GM10847 (cell line): Measurements from ENCODE around the gene GSK3A.

Source experiments
- POLR2A ChIP-seq: IDR thresholded peaks from 2 replicates; pipeline ENCODE4 v1.6.1; 2011; ENCODE audit not compliant: insufficient read length; ENCODE audit errors: extremely low read depth

The GSK3A gene

GRCh38 chr19:42207767-42208271, 34.6 kb downstream of the GSK3A start:
- no peak for TF ChIP-seq POLR2A

- no peak for TF ChIP-seq POLR2A
Observed at GRCh38 chr19:42206871-42207755, 35.3 kb downstream of the GSK3A start.

GRCh38 chr19:42204664-42205063, 37.7 kb downstream of the GSK3A start:
- TF ChIP-seq POLR2A: no peak

DNA sequence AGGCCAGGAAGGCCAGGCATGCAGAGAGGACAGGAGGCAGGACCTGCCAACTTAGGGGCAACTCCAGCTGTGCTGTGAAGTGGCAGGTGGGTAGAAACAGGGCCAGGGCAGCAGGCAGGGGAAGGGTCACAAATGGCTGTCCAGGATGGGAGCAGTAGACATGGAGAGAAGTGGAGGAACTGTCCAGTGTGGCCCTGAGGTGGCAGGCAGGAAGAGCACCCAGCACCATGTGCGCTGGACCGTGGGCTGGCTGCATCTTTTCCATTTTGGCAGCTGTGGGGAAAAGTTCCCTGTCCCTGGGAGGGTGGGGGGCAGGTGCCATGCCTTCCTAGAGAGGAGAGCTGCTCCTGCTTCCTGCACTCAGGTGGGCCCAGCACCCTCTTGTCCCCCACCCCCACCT, 38.7 kb downstream of the GSK3A start:
- no peak for TF ChIP-seq POLR2A

DNA sequence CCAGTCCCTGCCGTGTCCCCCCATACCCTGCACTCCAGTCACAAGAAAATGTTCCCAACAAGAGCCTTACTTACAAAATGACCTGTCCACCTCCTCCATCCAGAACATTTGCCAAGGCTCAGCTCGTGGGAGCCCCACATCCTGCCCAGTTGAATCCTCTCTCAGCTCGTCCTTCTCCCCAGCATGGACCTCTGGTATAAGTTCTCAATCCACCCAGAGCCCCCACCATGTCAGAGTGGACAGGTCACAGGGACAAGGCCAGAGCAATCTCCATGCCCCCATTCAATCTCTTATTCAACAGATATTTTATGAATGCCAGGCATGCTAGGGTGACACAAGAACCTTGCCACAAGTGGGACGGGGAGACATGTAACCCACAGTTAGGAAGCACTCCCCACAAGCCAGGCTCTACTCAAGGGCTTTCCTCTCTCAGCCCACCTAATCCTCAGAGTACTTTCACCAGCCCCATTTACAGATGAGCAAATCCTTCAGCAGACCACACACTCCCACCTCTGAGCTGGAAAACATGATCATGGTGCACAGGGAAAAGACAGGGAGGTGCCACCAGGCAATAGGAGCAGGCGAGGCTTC, 40.0 kb downstream of the GSK3A start:
- no peak for TF ChIP-seq POLR2A

DNA sequence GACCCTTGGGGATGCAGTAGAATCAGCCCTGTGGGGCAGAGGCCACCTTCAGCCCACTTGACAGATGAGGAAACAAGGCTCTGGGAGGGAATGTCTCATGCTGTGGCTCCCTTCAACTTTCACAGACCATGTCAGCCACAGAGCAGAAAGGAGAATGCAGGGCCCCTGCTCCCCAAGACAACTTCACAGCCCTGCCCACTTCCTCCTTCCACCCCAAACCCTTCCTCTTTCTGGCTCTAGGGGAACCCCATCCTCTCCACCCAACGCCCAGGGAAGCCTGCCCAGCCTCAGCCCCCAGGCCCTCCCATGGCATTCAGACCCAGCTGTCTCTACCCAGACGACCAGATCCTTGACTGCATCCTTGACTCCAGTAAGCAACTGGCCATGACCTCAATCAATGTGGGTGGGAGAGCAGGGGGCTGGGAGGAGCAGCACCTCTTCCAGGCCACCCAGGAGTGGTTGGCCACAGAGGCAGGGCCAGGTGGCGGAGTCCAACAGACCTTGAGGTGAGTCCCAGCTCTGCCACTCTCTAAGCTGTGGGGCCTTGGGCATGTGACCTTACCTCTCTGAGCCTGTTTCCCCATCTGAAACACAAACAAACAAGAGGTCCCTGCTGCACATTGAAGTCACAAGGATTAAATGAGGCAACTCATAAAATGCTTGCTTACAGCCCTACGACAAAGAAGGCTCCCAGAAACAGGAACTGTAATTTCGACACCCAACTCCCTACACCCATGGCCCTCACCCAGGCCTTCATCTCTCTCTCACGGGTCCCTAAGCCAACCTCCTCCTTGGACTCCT, 40.7 kb downstream of the GSK3A start:
- TF ChIP-seq POLR2A: no peak

- no peak for TF ChIP-seq POLR2A
Observed at GRCh38 chr19:42200116-42200715, 42.2 kb downstream of the GSK3A start.

DNA sequence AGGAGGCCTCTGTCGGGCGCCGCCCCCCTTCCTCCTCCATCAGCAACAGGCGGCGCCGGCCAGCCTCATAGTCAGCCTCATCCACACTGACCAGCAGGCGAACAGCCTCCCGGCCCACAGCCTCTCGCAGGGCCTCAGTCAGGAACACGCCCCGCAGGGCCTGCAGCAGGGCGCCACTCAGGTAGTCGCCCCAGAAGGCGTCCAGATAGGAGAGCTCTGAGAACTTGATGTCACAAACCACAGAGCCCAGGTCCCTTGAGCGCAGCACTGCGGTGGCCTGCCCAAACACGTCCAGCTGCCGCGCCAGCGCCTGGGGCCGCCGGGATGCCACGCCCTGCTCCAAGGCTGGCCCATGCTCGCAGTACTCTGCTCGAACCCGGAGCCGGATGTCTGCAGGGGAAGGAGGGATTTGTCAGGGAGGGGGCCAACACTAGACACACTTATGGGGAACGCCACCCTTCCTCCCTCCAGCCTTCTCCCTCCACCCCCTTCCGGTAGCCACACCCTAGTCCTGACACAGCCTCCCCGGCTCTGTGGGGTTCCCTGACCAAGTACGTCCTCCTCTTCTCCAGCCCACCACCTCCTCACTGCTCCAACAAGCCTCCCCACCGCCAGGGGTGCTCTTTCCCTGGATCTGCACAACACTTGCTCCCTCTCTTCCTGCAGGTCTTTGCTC, 42.8 kb downstream of the GSK3A start:
- peak; percentile 18 for TF ChIP-seq POLR2A

DNA sequence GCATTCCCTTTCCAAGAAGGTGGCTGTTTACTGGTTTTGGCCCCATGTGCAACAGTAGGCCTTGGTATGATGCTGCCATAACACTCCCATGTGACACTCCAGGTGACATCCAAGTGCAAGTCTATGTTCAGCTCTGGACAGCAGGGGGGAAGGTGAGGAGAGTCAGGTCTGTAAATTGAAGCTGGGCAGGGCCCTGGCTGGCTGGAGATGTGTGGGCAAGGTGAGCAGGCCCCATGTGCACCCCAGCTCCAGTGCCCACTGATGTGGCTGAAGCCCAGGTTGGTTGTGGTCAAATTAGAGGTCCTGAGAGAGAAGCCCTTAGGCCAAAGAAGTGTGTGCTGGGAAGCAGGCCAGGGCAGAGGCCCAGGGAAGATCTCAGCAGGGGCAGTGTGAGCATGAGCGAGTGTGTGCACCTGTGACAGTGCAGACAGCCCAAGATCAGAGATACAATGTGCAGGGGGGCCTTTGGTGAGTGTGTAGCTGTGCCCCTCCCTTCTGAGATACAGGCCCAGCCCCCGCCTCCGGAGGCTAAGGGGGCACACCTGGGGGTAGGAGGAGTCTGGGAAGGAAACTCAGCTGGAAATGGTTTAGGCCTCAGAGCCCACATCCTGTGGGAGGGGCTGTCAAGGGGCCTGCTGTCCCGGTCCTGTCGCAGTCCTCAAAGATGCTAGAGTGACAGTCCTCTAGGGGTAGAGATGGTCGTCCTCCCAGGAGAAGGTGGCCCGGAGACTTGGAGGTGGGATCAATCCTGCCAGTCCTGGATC, 43.5 kb downstream of the GSK3A start:
- peak; percentile 15 for TF ChIP-seq POLR2A

DNA sequence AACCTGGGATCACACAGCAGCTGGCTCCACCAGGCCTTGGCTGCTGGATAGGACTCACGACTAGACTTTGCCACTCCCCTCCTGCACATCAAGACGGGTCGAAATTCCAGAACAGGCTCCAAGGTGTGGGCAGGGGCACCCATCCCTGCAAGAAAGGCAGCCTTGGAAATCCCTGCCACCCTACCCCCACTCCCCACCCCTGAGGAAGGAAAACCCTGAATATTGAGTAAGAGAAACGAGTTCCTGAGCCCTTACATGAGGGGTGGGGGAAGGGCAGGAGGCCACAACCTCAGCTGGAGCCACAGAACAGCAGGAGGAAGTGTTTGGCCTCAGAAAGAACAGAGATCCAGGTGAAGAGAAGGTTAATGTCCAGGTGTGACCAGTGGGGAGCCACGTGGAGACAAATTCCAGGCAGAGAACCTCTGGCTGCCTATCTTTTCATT, 45.0 kb downstream of the GSK3A start:
- no peak for TF ChIP-seq POLR2A

GRCh38 chr19:42196011-42197001, 46.1 kb downstream of the GSK3A start:
- no peak for TF ChIP-seq POLR2A

GRCh38 chr19:42193706-42194105, 48.7 kb downstream of the GSK3A start:
- TF ChIP-seq POLR2A: no peak

- no peak for TF ChIP-seq POLR2A
Observed at GRCh38 chr19:42193294-42193693, 49.1 kb downstream of the GSK3A start.

DNA sequence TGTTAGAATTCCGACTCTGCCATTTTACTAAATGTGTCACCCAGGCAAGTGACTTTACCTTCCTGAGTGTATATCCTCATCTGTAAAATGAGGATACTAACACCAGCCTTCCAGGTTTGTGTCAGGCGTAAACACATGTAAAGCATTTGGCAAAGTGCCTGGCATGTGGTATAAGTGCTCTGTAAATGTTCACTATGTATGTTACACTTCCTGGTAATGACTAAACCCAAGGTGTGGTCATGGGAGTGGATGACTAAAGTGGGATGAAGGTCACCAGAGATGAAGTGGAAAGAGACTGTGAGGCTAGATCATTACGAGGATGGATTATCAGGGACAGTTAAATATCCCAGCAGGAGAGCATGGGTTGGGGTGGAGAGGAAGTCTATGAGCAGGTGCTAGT, 50.5 kb downstream of the GSK3A start:
- no peak for TF ChIP-seq POLR2A
